GM12878 (cell line): ENCODE measurements around the gene ZNF462. TPM values are rescaled to one million over a fixed set of nuclear protein-coding genes. Genes with fewer than 3 reads are reported as not detected.
A peak's percentile ranks its signal among the peaks of the same experiment; 100 is the strongest.

ENCODE experiments used
- BMI1 ChIP-seq: fragments of 450-650 bp; IDR thresholded peaks from 2 replicates; pipeline ENCODE4 v1.6.1; 2016; ENCODE audit warnings: mild to moderate bottlenecking, moderate library complexity, borderline replicate concordance
- CBX5 ChIP-seq: sonication (generic); IDR thresholded peaks from 2 replicates; pipeline ENCODE4 v1.6.1; 2016; ENCODE audit warnings: low read depth, moderate library complexity, mild to moderate bottlenecking, inconsistent platforms
- CHD2 ChIP-seq: IDR thresholded peaks from 2 replicates; pipeline ENCODE4 v1.6.1; 2011; ENCODE audit warnings: low read depth, low read length, improper control_type of control experiment, borderline replicate concordance
- GATAD2B ChIP-seq: fragments of 450-650 bp; conservative IDR thresholded peaks from 2 replicates; pipeline ENCODE4 v1.6.1; 2017; ENCODE audit warnings: low read depth, mild to moderate bottlenecking, moderate library complexity
- HCFC1 ChIP-seq: fragments of 150-350 bp; IDR thresholded peaks from 2 replicates; pipeline ENCODE4 v1.6.1; 2014; ENCODE audit warnings: low read length
- HDGF ChIP-seq: fragments of 450-650 bp; IDR thresholded peaks from 2 replicates; pipeline ENCODE4 v1.6.1; 2016; ENCODE audit warnings: antibody characterized with exemption
- IKZF2 ChIP-seq, 2 experiments: fragments of 450-650 bp; IDR thresholded peaks; 2 replicates each; pipeline ENCODE4 v1.6.1; 2017; ENCODE audit warnings: mild to moderate bottlenecking in 2 of 2, moderate library complexity in 2 of 2
- KAT2A ChIP-seq: conservative IDR thresholded peaks from 2 replicates; pipeline ENCODE4 v1.6.1; 2011; ENCODE audit warnings: low read depth, low read length; ENCODE audit not compliant: control insufficient read depth
- KDM1A ChIP-seq: fragments of 200-600 bp; sonication (generic); IDR thresholded peaks from 2 replicates; pipeline ENCODE4 v1.6.1; 2016; ENCODE audit warnings: borderline replicate concordance
- MTA3 ChIP-seq: IDR thresholded peaks from 2 replicates; pipeline ENCODE4 v1.6.1; 2012; ENCODE audit warnings: low read length, inconsistent platforms, borderline replicate concordance
- MYC ChIP-seq: IDR thresholded peaks from 2 replicates; pipeline ENCODE4 v1.6.1; 2011; ENCODE audit warnings: mild to moderate bottlenecking, low read length, moderate library complexity, inconsistent platforms; ENCODE audit not compliant: insufficient read depth, insufficient replicate concordance, insufficient read length, severe bottlenecking
- RUNX3 ChIP-seq: IDR thresholded peaks from 2 replicates; pipeline ENCODE4 v1.6.1; 2012; ENCODE audit warnings: low read length, inconsistent platforms
- SIN3A ChIP-seq: IDR thresholded peaks from 2 replicates; pipeline ENCODE4 v1.6.1; 2012; ENCODE audit warnings: low read depth, low read length, improper control_type of control experiment
- SUPT20H ChIP-seq: IDR thresholded peaks from 2 replicates; pipeline ENCODE4 v1.6.1; 2011; ENCODE audit warnings: low read depth, mild to moderate bottlenecking, low read length, moderate library complexity, borderline replicate concordance; ENCODE audit not compliant: control insufficient read depth
- TBL1XR1 ChIP-seq: IDR thresholded peaks from 2 replicates; pipeline ENCODE4 v1.6.1; 2012; ENCODE audit warnings: low read depth, low read length, improper control_type of control experiment
- polyA plus RNA-seq, 11 experiments: library from polyadenylated mRNA; depleted of rRNA in 4 of 11; unstranded in 6 of 11; stranded (reverse) in 5 of 11; fragments of >200 nt; fragmentation: Nextera tagmentation in 4 of 11; fragmentation: Illumina TruSeq in 1 of 11; extraction: Ambion mirVana in 4 of 11; extraction: Trizol in 1 of 11; gene quantifications; 1 replicate in 1 of 11; 2 replicates in 10 of 11; pipeline versions ENCODE4 v1.2.1 to v1.2.3, GENCODE V29; 2011 to 2016; ENCODE audit warnings: inconsistent platforms in 2 of 11, missing spikeins in 2 of 11, low read depth in 1 of 11
- total RNA-seq, 4 experiments: library from RNA; depleted of rRNA in 3 of 4; stranded (reverse); fragments of >200 nt in 3 of 4; fragmentation: Illumina TruSeq in 1 of 4; extraction: Trizol in 1 of 4; gene quantifications; 2 replicates each; pipeline versions ENCODE4 v1.2.1 to v1.2.3, GENCODE V29; 2013 to 2021
- TF ChIP-seq, protein P1 (sequence below): IDR thresholded peaks from 2 replicates; pipeline ENCODE4 v1.6.1; 2012; ENCODE audit warnings: low read length, inconsistent platforms
- TF ChIP-seq, protein P2 (sequence below): fragments of 450-650 bp; IDR thresholded peaks from 2 replicates; pipeline ENCODE4 v1.6.1; 2016; ENCODE audit warnings: mild to moderate bottlenecking, moderate library complexity, borderline replicate concordance
- TF ChIP-seq, protein P3 (sequence below): fragments of 150-350 bp; IDR thresholded peaks from 2 replicates; pipeline ENCODE4 v1.6.1; 2016; ENCODE audit warnings: low read depth, low read length
- TF ChIP-seq, protein P4 (sequence below): IDR thresholded peaks from 2 replicates; pipeline ENCODE4 v1.6.1; 2012; ENCODE audit warnings: low read depth, low read length, improper control_type of control experiment
- TF ChIP-seq, protein P5 (sequence below): fragments of 450-650 bp; IDR thresholded peaks from 2 replicates; pipeline ENCODE4 v1.6.1; 2014; ENCODE audit warnings: mild to moderate bottlenecking

The ZNF462 gene
- total and polyA plus RNA-seq, 10 of the 15 experiments (the other 5 are each of a cell fraction or from before 2014, with no cell fraction given), result 0.27 to 13.7 (median 0.55) TPM

DNA sequence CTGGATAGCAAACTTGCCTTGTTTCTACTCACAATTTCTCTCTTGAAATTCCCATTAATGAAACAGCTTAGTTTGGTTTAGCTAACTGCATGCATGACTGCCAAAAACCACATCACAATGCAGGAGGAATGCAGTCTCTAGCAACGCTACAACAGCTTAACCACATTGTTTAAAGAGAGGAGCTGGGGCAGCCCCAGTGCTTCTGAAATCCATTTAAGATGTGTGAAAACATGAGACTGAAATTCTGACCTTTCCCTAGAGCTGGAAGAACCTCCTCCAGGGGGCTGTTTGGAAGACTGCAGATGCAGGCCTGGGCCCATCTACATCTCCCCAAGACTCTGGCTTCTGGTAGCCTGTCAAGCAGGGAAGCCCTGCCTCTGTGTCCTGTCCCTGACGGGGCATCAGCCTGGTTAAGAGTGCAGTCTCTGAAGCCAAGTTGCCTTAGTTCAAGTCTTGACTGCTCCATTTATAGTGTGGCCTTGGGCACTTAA is 157.1 kb downstream of the ZNF462 start (continued):
- TF ChIP-seq, protein P1, sequence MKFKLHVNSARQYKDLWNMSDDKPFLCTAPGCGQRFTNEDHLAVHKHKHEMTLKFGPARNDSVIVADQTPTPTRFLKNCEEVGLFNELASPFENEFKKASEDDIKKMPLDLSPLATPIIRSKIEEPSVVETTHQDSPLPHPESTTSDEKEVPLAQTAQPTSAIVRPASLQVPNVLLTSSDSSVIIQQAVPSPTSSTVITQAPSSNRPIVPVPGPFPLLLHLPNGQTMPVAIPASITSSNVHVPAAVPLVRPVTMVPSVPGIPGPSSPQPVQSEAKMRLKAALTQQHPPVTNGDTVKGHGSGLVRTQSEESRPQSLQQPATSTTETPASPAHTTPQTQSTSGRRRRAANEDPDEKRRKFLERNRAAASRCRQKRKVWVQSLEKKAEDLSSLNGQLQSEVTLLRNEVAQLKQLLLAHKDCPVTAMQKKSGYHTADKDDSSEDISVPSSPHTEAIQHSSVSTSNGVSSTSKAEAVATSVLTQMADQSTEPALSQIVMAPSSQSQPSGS, result no peak
- TF ChIP-seq MYC (no peak), BMI1 (peak; percentile 32; the same call in 1 of the 2 replicates), TBL1XR1 (no peak), SIN3A (no peak), MTA3 (no peak), KDM1A (no peak), IKZF2 (IDR thresholded peaks at IDR 0.05) (peak; percentile 95 to 98), RUNX3 (peak; percentile 65), CBX5 (no peak), CHD2 (peak; percentile 71; the same call in 1 of the 2 replicates), HCFC1 (no peak), GATAD2B (0 out of 2 replicates have a peak, but pooled peaks have one; percentile 63), KAT2A (no peak), HDGF (no peak), SUPT20H (no peak)
- TF ChIP-seq, protein P2, sequence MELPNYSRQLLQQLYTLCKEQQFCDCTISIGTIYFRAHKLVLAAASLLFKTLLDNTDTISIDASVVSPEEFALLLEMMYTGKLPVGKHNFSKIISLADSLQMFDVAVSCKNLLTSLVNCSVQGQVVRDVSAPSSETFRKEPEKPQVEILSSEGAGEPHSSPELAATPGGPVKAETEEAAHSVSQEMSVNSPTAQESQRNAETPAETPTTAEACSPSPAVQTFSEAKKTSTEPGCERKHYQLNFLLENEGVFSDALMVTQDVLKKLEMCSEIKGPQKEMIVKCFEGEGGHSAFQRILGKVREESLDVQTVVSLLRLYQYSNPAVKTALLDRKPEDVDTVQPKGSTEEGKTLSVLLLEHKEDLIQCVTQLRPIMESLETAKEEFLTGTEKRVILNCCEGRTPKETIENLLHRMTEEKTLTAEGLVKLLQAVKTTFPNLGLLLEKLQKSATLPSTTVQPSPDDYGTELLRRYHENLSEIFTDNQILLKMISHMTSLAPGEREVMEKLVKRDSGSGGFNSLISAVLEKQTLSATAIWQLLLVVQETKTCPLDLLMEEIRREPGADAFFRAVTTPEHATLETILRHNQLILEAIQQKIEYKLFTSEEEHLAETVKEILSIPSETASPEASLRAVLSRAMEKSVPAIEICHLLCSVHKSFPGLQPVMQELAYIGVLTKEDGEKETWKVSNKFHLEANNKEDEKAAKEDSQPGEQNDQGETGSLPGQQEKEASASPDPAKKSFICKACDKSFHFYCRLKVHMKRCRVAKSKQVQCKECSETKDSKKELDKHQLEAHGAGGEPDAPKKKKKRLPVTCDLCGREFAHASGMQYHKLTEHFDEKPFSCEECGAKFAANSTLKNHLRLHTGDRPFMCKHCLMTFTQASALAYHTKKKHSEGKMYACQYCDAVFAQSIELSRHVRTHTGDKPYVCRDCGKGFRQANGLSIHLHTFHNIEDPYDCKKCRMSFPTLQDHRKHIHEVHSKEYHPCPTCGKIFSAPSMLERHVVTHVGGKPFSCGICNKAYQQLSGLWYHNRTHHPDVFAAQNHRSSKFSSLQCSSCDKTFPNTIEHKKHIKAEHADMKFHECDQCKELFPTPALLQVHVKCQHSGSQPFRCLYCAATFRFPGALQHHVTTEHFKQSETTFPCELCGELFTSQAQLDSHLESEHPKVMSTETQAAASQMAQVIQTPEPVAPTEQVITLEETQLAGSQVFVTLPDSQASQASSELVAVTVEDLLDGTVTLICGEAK, result no peak
- TF ChIP-seq, protein P3, sequence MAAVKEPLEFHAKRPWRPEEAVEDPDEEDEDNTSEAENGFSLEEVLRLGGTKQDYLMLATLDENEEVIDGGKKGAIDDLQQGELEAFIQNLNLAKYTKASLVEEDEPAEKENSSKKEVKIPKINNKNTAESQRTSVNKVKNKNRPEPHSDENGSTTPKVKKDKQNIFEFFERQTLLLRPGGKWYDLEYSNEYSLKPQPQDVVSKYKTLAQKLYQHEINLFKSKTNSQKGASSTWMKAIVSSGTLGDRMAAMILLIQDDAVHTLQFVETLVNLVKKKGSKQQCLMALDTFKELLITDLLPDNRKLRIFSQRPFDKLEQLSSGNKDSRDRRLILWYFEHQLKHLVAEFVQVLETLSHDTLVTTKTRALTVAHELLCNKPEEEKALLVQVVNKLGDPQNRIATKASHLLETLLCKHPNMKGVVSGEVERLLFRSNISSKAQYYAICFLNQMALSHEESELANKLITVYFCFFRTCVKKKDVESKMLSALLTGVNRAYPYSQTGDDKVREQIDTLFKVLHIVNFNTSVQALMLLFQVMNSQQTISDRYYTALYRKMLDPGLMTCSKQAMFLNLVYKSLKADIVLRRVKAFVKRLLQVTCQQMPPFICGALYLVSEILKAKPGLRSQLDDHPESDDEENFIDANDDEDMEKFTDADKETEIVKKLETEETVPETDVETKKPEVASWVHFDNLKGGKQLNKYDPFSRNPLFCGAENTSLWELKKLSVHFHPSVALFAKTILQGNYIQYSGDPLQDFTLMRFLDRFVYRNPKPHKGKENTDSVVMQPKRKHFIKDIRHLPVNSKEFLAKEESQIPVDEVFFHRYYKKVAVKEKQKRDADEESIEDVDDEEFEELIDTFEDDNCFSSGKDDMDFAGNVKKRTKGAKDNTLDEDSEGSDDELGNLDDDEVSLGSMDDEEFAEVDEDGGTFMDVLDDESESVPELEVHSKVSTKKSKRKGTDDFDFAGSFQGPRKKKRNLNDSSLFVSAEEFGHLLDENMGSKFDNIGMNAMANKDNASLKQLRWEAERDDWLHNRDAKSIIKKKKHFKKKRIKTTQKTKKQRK, result no peak
- TF ChIP-seq, protein P4, sequence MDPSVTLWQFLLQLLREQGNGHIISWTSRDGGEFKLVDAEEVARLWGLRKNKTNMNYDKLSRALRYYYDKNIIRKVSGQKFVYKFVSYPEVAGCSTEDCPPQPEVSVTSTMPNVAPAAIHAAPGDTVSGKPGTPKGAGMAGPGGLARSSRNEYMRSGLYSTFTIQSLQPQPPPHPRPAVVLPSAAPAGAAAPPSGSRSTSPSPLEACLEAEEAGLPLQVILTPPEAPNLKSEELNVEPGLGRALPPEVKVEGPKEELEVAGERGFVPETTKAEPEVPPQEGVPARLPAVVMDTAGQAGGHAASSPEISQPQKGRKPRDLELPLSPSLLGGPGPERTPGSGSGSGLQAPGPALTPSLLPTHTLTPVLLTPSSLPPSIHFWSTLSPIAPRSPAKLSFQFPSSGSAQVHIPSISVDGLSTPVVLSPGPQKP, result no peak
- TF ChIP-seq, protein P5, sequence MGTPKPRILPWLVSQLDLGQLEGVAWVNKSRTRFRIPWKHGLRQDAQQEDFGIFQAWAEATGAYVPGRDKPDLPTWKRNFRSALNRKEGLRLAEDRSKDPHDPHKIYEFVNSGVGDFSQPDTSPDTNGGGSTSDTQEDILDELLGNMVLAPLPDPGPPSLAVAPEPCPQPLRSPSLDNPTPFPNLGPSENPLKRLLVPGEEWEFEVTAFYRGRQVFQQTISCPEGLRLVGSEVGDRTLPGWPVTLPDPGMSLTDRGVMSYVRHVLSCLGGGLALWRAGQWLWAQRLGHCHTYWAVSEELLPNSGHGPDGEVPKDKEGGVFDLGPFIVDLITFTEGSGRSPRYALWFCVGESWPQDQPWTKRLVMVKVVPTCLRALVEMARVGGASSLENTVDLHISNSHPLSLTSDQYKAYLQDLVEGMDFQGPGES, result no peak
